CD4-positive, alpha-beta T cell treated with Interleukin-6 at 100 ng/mL for 8 hours (primary cell): Measurements from ENCODE around the gene CAMK2B.

Source experiments
- DNase-seq: peaks from one replicate; pipeline ENCODE4 v3.0.0-alpha.2; 2020; ENCODE audit warnings: mixed read lengths, low spot score

CAMK2B gene

GRCh38 chr7:44308596-44309270, 16.7 kb downstream of the CAMK2B start:
- DNase-seq: no peak

DNA sequence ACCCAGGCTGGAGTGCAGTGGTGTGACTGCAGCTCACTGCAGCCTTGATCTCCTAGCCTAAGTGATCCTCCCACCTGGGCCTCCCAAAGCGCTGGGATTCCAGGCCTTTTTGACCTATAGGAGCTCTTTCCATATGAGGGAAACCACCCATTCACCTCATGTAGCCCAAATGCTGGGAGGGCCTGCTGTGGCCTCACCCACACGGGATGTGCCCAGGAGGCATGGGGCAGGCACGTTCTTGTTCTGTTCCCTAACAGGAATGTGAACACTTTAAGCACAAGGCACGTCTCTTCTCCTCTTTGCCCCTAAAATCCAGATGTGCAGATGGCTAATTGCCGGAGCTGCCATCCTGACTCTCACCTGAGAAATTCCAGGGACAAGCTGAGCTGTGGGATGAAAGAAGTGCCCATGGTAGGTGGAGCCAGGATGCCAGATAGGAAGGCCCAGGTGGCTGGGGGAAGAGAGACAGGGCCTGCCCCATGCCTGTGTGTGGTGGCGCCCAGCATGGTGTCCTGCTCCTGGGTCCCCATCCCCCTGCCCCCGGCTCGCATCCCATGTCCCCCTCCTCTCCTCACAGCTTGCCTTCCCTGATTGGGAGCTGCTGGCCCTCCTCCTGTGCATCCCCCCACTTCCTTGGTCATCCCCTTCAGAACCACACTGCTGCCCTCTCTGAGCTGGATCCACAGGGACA, 17.3 kb downstream of the CAMK2B start:
- no peak for DNase-seq

- no peak for DNase-seq
These were observed 18.0 kb downstream of the CAMK2B start for GRCh38 chr7:44307301-44307900.

- DNase-seq: no peak
These were observed 18.8 kb downstream of the CAMK2B start for GRCh38 chr7:44306606-44307005.

- no peak for DNase-seq
These were observed 19.6 kb downstream of the CAMK2B start for GRCh38 chr7:44305564-44306507.

DNA sequence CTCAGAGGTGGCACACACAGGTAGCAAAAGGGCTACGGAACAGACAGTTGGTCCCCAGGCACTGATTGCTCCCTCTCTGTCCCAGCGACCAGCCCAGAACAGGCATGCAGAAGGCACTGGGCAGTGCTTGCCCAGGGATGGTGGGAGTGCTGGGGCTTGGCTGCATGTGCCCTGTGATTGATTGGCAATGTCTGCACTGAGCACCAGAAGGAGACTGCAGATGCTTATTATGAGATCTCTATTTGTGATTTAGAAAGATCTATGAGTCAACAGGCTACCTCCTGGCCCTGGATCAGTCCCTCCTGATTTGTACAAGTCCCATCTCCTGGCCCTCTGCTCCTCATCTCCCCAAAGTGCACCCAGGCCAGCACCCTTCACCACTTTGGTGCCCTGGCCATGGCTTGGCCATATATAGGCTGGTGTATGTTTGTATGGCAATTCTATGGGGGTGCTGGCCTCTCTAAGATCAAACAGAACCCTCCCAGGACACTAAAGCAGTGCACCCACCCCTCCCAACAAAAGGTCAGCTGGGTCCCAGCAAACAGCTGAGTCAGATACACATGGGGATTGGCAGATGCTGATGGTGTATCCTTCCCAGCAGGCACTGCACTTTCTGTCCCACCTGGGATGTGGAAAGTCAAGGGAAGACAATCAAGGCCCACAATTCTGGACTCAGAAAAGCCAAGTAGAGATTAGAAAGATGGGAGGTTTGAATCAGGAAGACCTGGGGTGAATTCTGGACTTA, 30.9 kb downstream of the CAMK2B start:
- no peak for DNase-seq

DNA sequence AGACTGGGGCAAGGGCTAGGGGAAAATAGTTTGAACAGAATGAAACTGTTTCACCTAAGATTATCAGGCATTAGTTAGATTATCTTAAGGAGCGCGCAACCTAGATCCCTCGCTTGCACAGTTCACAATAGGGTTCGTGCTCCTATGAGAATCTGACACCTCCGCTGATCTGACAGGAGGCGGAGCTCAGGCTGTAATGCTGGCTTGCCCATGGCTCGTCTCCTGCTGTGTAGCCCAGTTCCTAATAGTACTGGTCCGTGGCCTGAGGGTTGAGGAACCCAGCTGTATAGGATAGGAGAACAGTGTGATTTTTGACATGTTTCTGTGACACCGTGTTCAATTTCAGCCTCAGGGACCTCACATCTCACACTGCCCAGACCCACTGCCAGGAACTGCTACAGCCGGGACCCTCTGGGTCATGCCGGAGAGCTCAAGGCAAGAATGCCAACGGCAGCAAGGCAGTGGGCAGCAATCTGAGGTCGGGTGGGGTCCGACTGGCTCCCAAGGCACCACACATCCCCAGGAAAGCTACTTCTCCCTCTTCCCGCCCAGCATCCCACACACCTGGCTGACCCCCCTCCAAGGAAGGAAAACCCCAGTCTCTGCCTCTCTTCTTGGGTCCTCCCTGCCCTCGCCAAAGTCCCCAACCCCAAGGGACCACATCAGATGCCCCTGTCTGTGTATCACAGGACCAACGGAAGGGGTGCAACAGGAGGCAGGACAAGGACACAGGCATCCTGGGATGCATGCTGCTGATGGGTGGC, 31.7 kb downstream of the CAMK2B start:
- DNase-seq: no peak

- DNase-seq: no peak
These were observed 32.4 kb downstream of the CAMK2B start for GRCh38 chr7:44292876-44293560.

DNA sequence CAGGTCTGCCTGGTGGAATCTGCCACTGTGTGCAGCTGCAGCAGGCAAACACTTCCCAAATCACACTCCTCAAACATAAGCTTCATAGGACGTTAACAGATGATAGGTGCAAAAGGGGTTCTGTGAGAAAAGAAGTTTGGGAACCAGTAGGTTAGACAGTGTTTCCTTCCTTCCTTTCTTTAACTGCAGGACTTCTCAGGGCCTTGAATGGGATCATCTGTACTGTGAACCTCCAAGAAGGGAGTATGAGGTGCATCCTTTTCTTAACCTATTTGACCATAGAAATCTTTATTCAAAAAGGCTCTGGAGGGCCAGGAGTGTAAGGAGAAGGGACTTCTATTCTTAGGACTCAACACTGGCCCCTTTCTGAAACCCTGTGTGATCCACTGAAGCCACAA, 33.0 kb downstream of the CAMK2B start:
- DNase-seq: no peak

- no peak for DNase-seq
These were observed 33.5 kb downstream of the CAMK2B start for GRCh38 chr7:44291733-44292419.

GRCh38 chr7:44291066-44291732, 34.2 kb downstream of the CAMK2B start:
- no peak for DNase-seq

DNA sequence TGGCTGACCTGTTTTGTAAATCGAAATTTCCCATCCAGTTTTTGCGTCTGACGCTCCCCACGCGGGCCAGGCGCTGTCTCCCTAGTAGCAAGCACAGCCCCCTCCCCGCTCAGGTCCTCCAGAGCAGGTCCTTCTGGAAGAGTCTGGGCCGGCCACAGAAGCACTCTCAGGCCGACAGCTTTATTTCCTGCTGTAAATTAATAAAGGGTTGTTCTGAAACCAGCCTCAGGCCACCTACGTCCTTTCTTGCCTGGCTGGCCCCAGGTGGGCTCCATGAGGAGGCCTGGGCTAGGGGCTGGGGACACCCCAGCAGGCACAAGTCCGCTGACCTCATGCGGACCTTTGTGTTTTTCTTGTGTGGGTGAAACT, 35.2 kb downstream of the CAMK2B start:
- no peak for DNase-seq

- DNase-seq: no peak
These were observed 35.8 kb downstream of the CAMK2B start for GRCh38 chr7:44289341-44290251.

DNA sequence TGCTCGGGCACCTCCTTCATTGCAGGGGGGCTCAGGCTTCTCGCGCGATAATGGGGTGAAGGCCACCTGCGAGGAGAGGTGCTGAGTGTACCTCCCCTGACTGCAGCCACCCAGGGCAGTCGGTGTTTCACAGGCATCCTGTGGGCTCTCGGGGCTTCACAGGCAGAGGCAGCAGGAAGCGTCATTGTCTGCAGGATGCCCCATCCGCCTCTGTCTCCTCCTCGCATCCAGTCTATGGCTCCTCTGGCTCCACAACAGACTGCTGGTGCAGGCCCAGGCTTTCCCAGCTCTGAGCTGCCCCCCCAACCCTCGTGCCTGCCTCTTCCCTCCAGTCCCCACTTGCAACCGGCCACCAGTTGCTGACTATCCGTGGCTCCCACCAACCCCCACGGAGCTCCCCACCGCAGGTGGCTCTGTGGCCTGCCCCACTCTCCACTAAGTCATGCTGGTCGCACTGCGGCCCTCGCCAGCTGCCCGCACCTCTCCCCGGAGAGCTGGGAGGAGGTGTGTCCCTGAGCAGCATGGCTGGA, 36.5 kb downstream of the CAMK2B start:
- no peak for DNase-seq

DNA sequence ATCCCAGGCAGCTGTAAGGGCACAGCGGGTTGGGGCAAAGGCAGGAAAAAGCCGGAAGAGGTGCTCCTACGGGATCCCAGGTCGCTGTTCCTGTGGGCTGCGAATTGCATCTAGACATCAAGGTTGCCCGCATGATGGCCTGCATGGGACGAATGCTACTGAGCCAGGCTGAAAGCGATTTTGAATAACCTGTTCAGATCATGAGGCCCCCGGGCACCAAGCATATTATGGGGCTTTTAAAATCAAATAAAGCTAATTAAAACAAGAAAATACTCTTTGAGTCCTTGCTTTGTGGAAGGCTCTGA, 37.1 kb downstream of the CAMK2B start:
- no peak for DNase-seq

GRCh38 chr7:44287488-44288380, 37.7 kb downstream of the CAMK2B start:
- no peak for DNase-seq
